HL-60 (cell line): ENCODE results near the gene GSK3A.
A peak's percentile ranks its signal among the peaks of the same experiment; 100 is the strongest.

Source experiments
- DNase-seq, 2 experiments: peaks; one replicate each; pipeline ENCODE4 v3.0.0-alpha.2; 2010 to 2020; ENCODE audit warnings: low read depth in 1 of 2, low spot score in 1 of 2
- H3K27ac ChIP-seq: fragments of 250-450 bp; sonication (Bioruptor Pico); replicated peaks from 2 replicates; pipeline ENCODE4 v1.5.1; 2020; ENCODE audit warnings: mild to moderate bottlenecking, moderate library complexity
- H3K27me3 ChIP-seq: fragments of 250-450 bp; sonication (Bioruptor Pico); 2 replicates; pipeline ENCODE4 v1.5.1; 2021; ENCODE audit warnings: mild to moderate bottlenecking, moderate library complexity; ENCODE audit not compliant: insufficient read depth, poor library complexity, severe bottlenecking
- H3K4me3 ChIP-seq: replicated peaks from 2 replicates; pipeline ENCODE4 v1.5.1; 2011; ENCODE audit warnings: mild to moderate bottlenecking, control low read depth, low read length; ENCODE audit not compliant: insufficient read depth
- CTCF ChIP-seq: IDR thresholded peaks from one replicate; pipeline ENCODE4 v1.5.1; 2011; ENCODE audit warnings: low read length, control low read depth, inconsistent platforms; ENCODE audit not compliant: insufficient read depth
- GABPA ChIP-seq: IDR thresholded peaks from 2 replicates; pipeline ENCODE4 v1.6.1; 2012; ENCODE audit warnings: low read depth
- POLR2AphosphoS5 ChIP-seq: IDR thresholded peaks from 2 replicates; pipeline ENCODE4 v1.6.1; 2012; ENCODE audit warnings: low read depth
- REST ChIP-seq: IDR thresholded peaks from 2 replicates; pipeline ENCODE4 v1.6.1; 2012; ENCODE audit warnings: low read depth; ENCODE audit not compliant: insufficient replicate concordance
- SPI1 ChIP-seq: IDR thresholded peaks from 2 replicates; pipeline ENCODE4 v1.6.1; 2012; ENCODE audit warnings: low read depth, mild to moderate bottlenecking, borderline replicate concordance

Gene GSK3A

GRCh38 chr19:42214810-42215485 is 27.5 kb downstream of the GSK3A start:
- Histone ChIP-seq H3K27me3 (no peaks in the 10 kb centered on the region), H3K27ac (no peak overlapping the region), H3K4me3 (no peak overlapping the region)
- TF ChIP-seq GABPA (no peak), POLR2AphosphoS5 (no peak), REST (no peak), SPI1 (no peak), CTCF (no peak)
- no peak for DNase-seq

- TF ChIP-seq REST (no peak), SPI1 (no peak), CTCF (no peak), POLR2AphosphoS5 (no peak), GABPA (no peak)
- H3K4me3 ChIP-seq = no peak overlapping the region
- H3K27ac ChIP-seq = no peak overlapping the region
- no peaks in the 10 kb centered on the region for H3K27me3 ChIP-seq
- no peak for DNase-seq
Measured at GRCh38 chr19:42212886-42213285, 29.5 kb downstream of the GSK3A start.

GRCh38 chr19:42208612-42209011 is 33.8 kb downstream of the GSK3A start:
- TF ChIP-seq GABPA = no peak
- TF ChIP-seq CTCF = no peak
- no peak for TF ChIP-seq POLR2AphosphoS5
- no peak for TF ChIP-seq SPI1
- no peak for TF ChIP-seq REST
- no peak overlapping the region for H3K4me3 ChIP-seq
- no peak for DNase-seq
- no peaks in the 10 kb centered on the region for H3K27me3 ChIP-seq
- H3K27ac ChIP-seq = peak overlapping the region; percentile 57
